Esophagus squamous epithelium (tissue), 4 donors: ENCODE data around the gene RFC4.
"Not testable (repeated sequence)": the region's sequence is repeated elsewhere in the genome, so short reads cannot be mapped to it uniquely, and the experiment has no call there.

Source experiments
- CTCF ChIP-seq, 6 experiments: fragments of 450-650 bp in 4 of 6; fragments of 200-600 bp in 2 of 6; sonication (generic) in 2 of 6; IDR thresholded peaks; one replicate each; pipeline ENCODE4 v1.5.1; 2016 to 2019; ENCODE audit warnings: antibody characterized with exemption in 6 of 6, mild to moderate bottlenecking in 4 of 6, moderate library complexity in 4 of 6
- POLR2A ChIP-seq, 4 donors: fragments of 450-650 bp; IDR thresholded peaks; one replicate each; pipeline ENCODE4 v1.6.1; 2017; ENCODE audit warnings: antibody characterized with exemption in 4 of 4, mild to moderate bottlenecking in 4 of 4, moderate library complexity in 3 of 4

GRCh38 chr3:186811313-186811712 is 5.0 kb upstream of the RFC4 start:
- not testable (repeated sequence) for TF ChIP-seq CTCF, POLR2A (IDR thresholded peaks at IDR 0.05)
